GM21390 (cell line): ENCODE data around the gene LRIT1.

Experiments used
- ATAC-seq: cut with Tn5 transposase; IDR thresholded peaks from one replicate; pipeline ENCODE4 v1.9.1; 2021; ENCODE audit not compliant: unreplicated experiment

Gene LRIT1

GRCh38 chr10:84193846-84194423, 47.4 kb downstream of the LRIT1 start:
- no peak for ATAC-seq

- no peak for ATAC-seq
These were observed 48.0 kb downstream of the LRIT1 start for GRCh38 chr10:84193327-84193726.

- no peak for ATAC-seq
These were observed 50.2 kb downstream of the LRIT1 start for GRCh38 chr10:84191106-84191505.

- ATAC-seq: no peak
These were observed 50.7 kb downstream of the LRIT1 start for GRCh38 chr10:84190621-84191020.

GRCh38 chr10:84188815-84189214, 52.5 kb downstream of the LRIT1 start:
- ATAC-seq: no peak

GRCh38 chr10:84185526-84186175, 55.7 kb downstream of the LRIT1 start:
- no peak for ATAC-seq

- no peak for ATAC-seq
These were observed 56.8 kb downstream of the LRIT1 start for GRCh38 chr10:84184517-84184916.

GRCh38 chr10:84181631-84182030, 59.7 kb downstream of the LRIT1 start:
- no peak for ATAC-seq
